Pancreas (tissue), 10 donors: ENCODE measurements around the gene SORL1. TPM values are rescaled to one million over a fixed set of nuclear protein-coding genes. Genes with fewer than 3 reads are reported as not detected.

Source experiments
- ATAC-seq, 4 donors: fragments of 200-7000 bp; cut with Tn5 transposase; one replicate each; pipeline versions ENCODE4 v1.8.0 to v1.9.1; 2020; ENCODE audit warnings: mild to moderate bottlenecking in 4 of 4, moderate library complexity in 4 of 4
- DNase-seq, 6 donors: peaks; one replicate each; pipeline ENCODE4 v3.0.0-alpha.2; 2020
- FAIRE-seq: peaks from 2 replicates; lab custom pipeline; 2012; peaks lifted over from hg19 to GRCh38; lab: Jason Lieb, UNC
- H3K27ac ChIP-seq, 4 donors: fragments of 200-600 bp; sonication (generic); 1 replicate in 3 of 4; 2 replicates in 1 of 4; pipeline versions ENCODE4 v1.5.0 to v1.8.0; 2020
- H3K27me3 ChIP-seq, 4 donors: fragments of 200-600 bp; one replicate each; pipeline ENCODE4 v1.8.0; 2021
- H3K36me3 ChIP-seq, 3 donors: fragments of 200-600 bp; sonication (generic) in 1 of 3; one replicate each; pipeline versions ENCODE4 v1.5.0 to v1.8.0; 2020 to 2021
- H3K4me1 ChIP-seq, 3 donors: fragments of 200-600 bp; one replicate each; pipeline ENCODE4 v1.8.0; 2021
- H3K4me3 ChIP-seq, 4 donors: fragments of 200-600 bp; sonication (generic) in 2 of 4; one replicate each; pipeline versions ENCODE4 v1.5.0 to v1.8.0; 2020 to 2021
- H3K9me3 ChIP-seq, 4 donors: fragments of 200-600 bp; one replicate each; pipeline ENCODE4 v1.8.0; 2021
- CTCF ChIP-seq, 4 donors: fragments of 200-600 bp; sonication (generic) in 3 of 4; IDR thresholded peaks; one replicate each; pipeline versions ENCODE4 v1.5.0 to v1.8.0; 2021; ENCODE audit warnings: antibody characterized with exemption in 4 of 4
- WGBS, 2 donors: extraction: QIAGEN DNeasy Blood & Tissue Kit; methylation state at CpG; one replicate each; pipeline ENCODE4 v1.1.7; 2013; 5-methylcytosine and 5-hydroxymethylcytosine counted together
- intact Hi-C, 3 donors: fragments of 100-400 bp; cut with DNase I; formaldehyde crosslinking; loops; one replicate each; pipeline versions ENCODE4 v1.11.1 to v1.14.2; 2022
- polyA plus RNA-seq, 2 donors: library from polyadenylated mRNA; stranded (reverse); fragments of 200-250 nt; gene quantifications; one replicate each; pipeline ENCODE4 v1.2.3, GENCODE V29; 2013
- total RNA-seq, 6 donors: library from RNA; stranded (reverse); fragmentation: NEBNext Ultra II Directional in 4 of 6; extraction: Animal tissue kit (Norgen Biotek cat#: 25700) in 4 of 6; gene quantifications; one replicate each; pipeline versions ENCODE4 v1.2.1 to v1.2.4, GENCODE V29; 2021 to 2023
- donor health status: healthy with polysubstance abuse.
- donor health status: DM: no; HTN: no; CAD: no; lungs with moderate emphysema.
- donor health status: DM: no; HTN: no; CAD: no.
- donor health status: control.
- donor health status: control.
- donor health status: Bipolar disorder and iron deficiency.
- donor health status: DM: yes; HTN: yes; CAD: no.
- donor health status: DM: no; HTN: no; CAD: no.
- donor health status: DM: no; HTN: no; CAD: no.
- donor health status: DM: yes; HTN: yes; CAD: no.

SORL1 gene
- total and polyA plus RNA-seq, 8 donors = 2.7 to 47.5 (median 15.5) TPM

GRCh38 chr11:121555121-121555520, 103.0 kb downstream of the SORL1 start:
- Histone ChIP-seq H3K36me3 (peaks cover 0 to 8% (median 0%) of the 10 kb centered on the region in 3 donors), H3K4me3 (no peak overlapping the region), H3K27me3 (no peaks in the 10 kb centered on the region), H3K4me1 (no peaks in the 10 kb centered on the region), H3K27ac (no peak overlapping the region), H3K9me3 (no peaks in the 10 kb centered on the region)
- ATAC-seq (no peak), FAIRE-seq (no peak), DNase-seq (no peak)
- WGBS, 2 donors = 38 to 47% methylated on average over 5 of the region's 5 CpGs
- no peak for TF ChIP-seq CTCF (IDR thresholded peaks at IDR 0.05)
- intact Hi-C loops = no loop called here

- Histone ChIP-seq H3K4me3 (no peak overlapping the region), H3K27me3 (no peaks in the 10 kb centered on the region), H3K4me1 (no peaks in the 10 kb centered on the region), H3K9me3 (no peaks in the 10 kb centered on the region), H3K36me3 (no peaks in the 10 kb centered on the region), H3K27ac (no peak overlapping the region)
- intact Hi-C loops = no loop called here
- no peak for TF ChIP-seq CTCF (IDR thresholded peaks at IDR 0.05)
- ATAC-seq = no peak
- DNase-seq = no peak
- WGBS, 2 donors = 83 to 89% methylated on average over 7 of the region's 7 CpGs
- FAIRE-seq = no peak
Measured at GRCh38 chr11:121556937-121557336, 104.8 kb downstream of the SORL1 start.

GRCh38 chr11:121557348-121557747, 105.2 kb downstream of the SORL1 start:
- FAIRE-seq (no peak), DNase-seq (no peak), ATAC-seq (no peak)
- Histone ChIP-seq H3K27ac (no peak overlapping the region), H3K9me3 (no peaks in the 10 kb centered on the region), H3K27me3 (no peaks in the 10 kb centered on the region), H3K36me3 (no peaks in the 10 kb centered on the region), H3K4me1 (no peaks in the 10 kb centered on the region), H3K4me3 (no peak overlapping the region)
- intact Hi-C loops = no loop called here
- 77 to 87% methylated on average over 8 of the region's 8 CpGs for WGBS, 2 donors
- TF ChIP-seq CTCF (IDR thresholded peaks at IDR 0.05) = no peak

- Histone ChIP-seq H3K27ac (no peak overlapping the region), H3K4me3 (no peak overlapping the region), H3K4me1 (no peaks in the 10 kb centered on the region), H3K36me3 (no peaks in the 10 kb centered on the region), H3K9me3 (no peaks in the 10 kb centered on the region), H3K27me3 (peaks cover 0 to 4% (median 0%) of the 10 kb centered on the region in 4 donors)
- DNase-seq (no peak), ATAC-seq (no peak), FAIRE-seq (no peak)
- 78 to 83% methylated on average over 6 of the region's 6 CpGs for WGBS, 2 donors
- intact Hi-C loops = no loop called here
- no peak for TF ChIP-seq CTCF (IDR thresholded peaks at IDR 0.05)
Measured at GRCh38 chr11:121559606-121560200, 107.6 kb downstream of the SORL1 start.

- FAIRE-seq (no peak), ATAC-seq (no peak), DNase-seq (no peak)
- no peak overlapping the region for H3K4me3 ChIP-seq
- H3K9me3 ChIP-seq = no peaks in the 10 kb centered on the region
- peaks cover 0 to 4% (median 0%) of the 10 kb centered on the region in 4 donors for H3K27me3 ChIP-seq
- H3K27ac ChIP-seq = no peak overlapping the region
- intact Hi-C loops = no loop called here
- TF ChIP-seq CTCF (IDR thresholded peaks at IDR 0.05) = no peak
- H3K4me1 ChIP-seq = no peaks in the 10 kb centered on the region
- no peaks in the 10 kb centered on the region for H3K36me3 ChIP-seq
Measured at GRCh38 chr11:121560236-121560635, 108.1 kb downstream of the SORL1 start.
